ENCODE results near the gene DCAF5. TPM values are rescaled to one million over a fixed set of nuclear protein-coding genes. Genes with fewer than 3 reads are reported as not detected.

Gene DCAF5
- total RNA-seq, 1 experiment from 2014 or later, result 23.5 TPM

- Mint-ChIP-seq H3K9me3 (ENCODE audit: low read depth, unreplicated experiment) (no peaks in the 10 kb centered on the region), H3K4me3 (ENCODE audit: low read depth, unreplicated experiment) (no peak overlapping the region), H3K27me3 (ENCODE audit: unreplicated experiment) (no peaks in the 10 kb centered on the region), H3K4me1 (ENCODE audit: low read depth, unreplicated experiment) (peaks cover 20% of the 10 kb centered on the region), H3K36me3 (ENCODE audit: insufficient read depth, unreplicated experiment) (peaks cover 4% of the 10 kb centered on the region), H3K27ac (ENCODE audit: unreplicated experiment) (no peak overlapping the region)
- intact Hi-C loops (cut with micrococcal nuclease; ENCODE audit: unreplicated experiment), result no loop called here
- CTCF ChIA-PET, result no interaction called here
- no peak for DNase-seq
- BruUV-seq (replicated peaks), result no TSS peak
- TF ChIP-seq CTCF (IDR thresholded peaks at IDR 0.05; ENCODE audit: unreplicated experiment), result no peak
Measured at GRCh38 chr14:69054030-69054429, 98.9 kb downstream of the DCAF5 start.

GRCh38 chr14:69052181-69052601, 100.7 kb downstream of the DCAF5 start:
- Mint-ChIP-seq H3K4me3 (ENCODE audit: low read depth, unreplicated experiment) (no peak overlapping the region), H3K27me3 (ENCODE audit: unreplicated experiment) (no peaks in the 10 kb centered on the region), H3K9me3 (ENCODE audit: low read depth, unreplicated experiment) (no peaks in the 10 kb centered on the region), H3K36me3 (ENCODE audit: insufficient read depth, unreplicated experiment) (peaks cover 4% of the 10 kb centered on the region), H3K27ac (ENCODE audit: unreplicated experiment) (no peak overlapping the region), H3K4me1 (ENCODE audit: low read depth, unreplicated experiment) (peaks cover 27% of the 10 kb centered on the region)
- DNase-seq, result no peak
- CTCF ChIA-PET, result no interaction called here
- TF ChIP-seq CTCF (IDR thresholded peaks at IDR 0.05; ENCODE audit: unreplicated experiment), result no peak
- BruUV-seq (replicated peaks), result TSS peak; percentile 31
- intact Hi-C loops (cut with micrococcal nuclease; ENCODE audit: unreplicated experiment), result no loop called here

DNA sequence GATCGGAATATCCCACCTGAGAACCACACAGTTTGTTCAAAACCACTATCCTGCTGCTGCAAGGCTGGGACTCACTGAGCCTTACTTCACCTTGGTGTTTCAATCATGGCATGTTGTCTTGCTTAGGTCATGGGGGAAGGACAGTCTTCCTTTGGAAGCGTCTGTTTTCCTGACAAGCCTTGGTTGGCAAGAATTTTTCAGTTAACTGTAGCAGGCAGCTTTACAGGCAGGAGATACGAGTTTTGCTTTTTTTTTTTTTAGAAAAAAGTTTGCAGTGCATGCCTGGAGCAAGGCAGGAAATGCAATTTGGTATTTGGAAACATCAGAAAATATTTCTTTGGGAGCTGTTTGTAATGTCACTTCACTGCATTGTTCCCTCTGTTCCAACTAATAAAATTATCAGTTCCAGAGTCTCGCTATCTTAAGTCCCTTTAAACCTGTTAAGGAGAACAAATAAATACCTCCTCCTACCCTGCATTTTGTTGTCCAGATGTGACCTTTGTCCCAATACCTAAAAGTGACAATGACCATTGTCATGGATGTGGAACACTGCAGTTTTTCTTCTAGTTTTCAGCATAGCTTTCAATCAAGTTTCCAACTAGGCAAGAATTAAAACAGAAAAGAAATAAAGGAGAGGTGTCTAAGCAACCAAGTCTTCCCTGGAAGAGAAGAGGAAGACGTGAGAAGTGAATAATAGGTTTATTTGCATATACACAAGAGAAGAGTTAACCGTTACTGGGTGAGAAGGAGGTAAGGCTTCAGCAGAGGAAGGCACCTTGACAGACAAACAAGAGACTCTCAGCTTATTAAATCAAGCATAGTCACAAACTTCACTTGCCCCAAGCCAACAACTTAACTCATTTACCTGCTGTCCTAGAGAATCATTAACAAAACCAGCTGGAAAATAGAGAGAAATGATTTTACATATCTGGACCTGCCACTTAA, 102.4 kb downstream of the DCAF5 start:
- BruUV-seq (replicated peaks), result no TSS peak
- TF ChIP-seq CTCF (IDR thresholded peaks at IDR 0.05; ENCODE audit: unreplicated experiment), result no peak
- no peak for DNase-seq
- H3K4me1 Mint-ChIP-seq (ENCODE audit: low read depth, unreplicated experiment), result peaks cover 17% of the 10 kb centered on the region
- peaks cover 4% of the 10 kb centered on the region for H3K36me3 Mint-ChIP-seq (ENCODE audit: insufficient read depth, unreplicated experiment)
- CTCF ChIA-PET, result no interaction called here
- H3K4me3 Mint-ChIP-seq (ENCODE audit: low read depth, unreplicated experiment), result no peak overlapping the region
- no peaks in the 10 kb centered on the region for H3K27me3 Mint-ChIP-seq (ENCODE audit: unreplicated experiment)
- no peaks in the 10 kb centered on the region for H3K9me3 Mint-ChIP-seq (ENCODE audit: low read depth, unreplicated experiment)
- H3K27ac Mint-ChIP-seq (ENCODE audit: unreplicated experiment), result no peak overlapping the region
- intact Hi-C loops (cut with micrococcal nuclease; ENCODE audit: unreplicated experiment), result no loop called here

- peaks cover 3% of the 10 kb centered on the region for H3K36me3 Mint-ChIP-seq (ENCODE audit: insufficient read depth, unreplicated experiment)
- peaks cover 17% of the 10 kb centered on the region for H3K4me1 Mint-ChIP-seq (ENCODE audit: low read depth, unreplicated experiment)
- intact Hi-C loops (cut with micrococcal nuclease; ENCODE audit: unreplicated experiment), result no loop called here
- no TSS peak for BruUV-seq (replicated peaks)
- DNase-seq, result no peak
- no peaks in the 10 kb centered on the region for H3K9me3 Mint-ChIP-seq (ENCODE audit: low read depth, unreplicated experiment)
- no peaks in the 10 kb centered on the region for H3K27me3 Mint-ChIP-seq (ENCODE audit: unreplicated experiment)
- no peak overlapping the region for H3K4me3 Mint-ChIP-seq (ENCODE audit: low read depth, unreplicated experiment)
- TF ChIP-seq CTCF (IDR thresholded peaks at IDR 0.05; ENCODE audit: unreplicated experiment), result no peak
- no peak overlapping the region for H3K27ac Mint-ChIP-seq (ENCODE audit: unreplicated experiment)
- CTCF ChIA-PET, result interaction anchor here (0.7 kb wide), 1 partner anchor 44 kb away, joined by 5 read pairs; no protein-coding TSS in a partner anchor
Measured at GRCh38 chr14:69049675-69050074, 103.2 kb downstream of the DCAF5 start.

All from Calu3 (cell line).